Adrenal gland (tissue), 5 donors: ENCODE results near the gene ADAM33.

Experiments
- POLR2A ChIP-seq, 2 donors: fragments of 450-650 bp; IDR thresholded peaks; one replicate each; pipeline ENCODE4 v1.6.1; 2017; ENCODE audit warnings: antibody characterized with exemption in 2 of 2, mild to moderate bottlenecking in 2 of 2, moderate library complexity in 1 of 2
- TF ChIP-seq, protein P1 (sequence below), 6 experiments: fragments of 450-650 bp in 4 of 6; fragments of 200-600 bp in 2 of 6; sonication (generic) in 1 of 6; IDR thresholded peaks; 1 replicate in 5 of 6; 2 replicates in 1 of 6; pipeline versions ENCODE4 v1.5.1 to v1.8.0; 2016 to 2021; ENCODE audit warnings: antibody characterized with exemption in 6 of 6, mild to moderate bottlenecking in 2 of 6, moderate library complexity in 1 of 6
- donor health status: DM: no; HTN: no; CAD: no.

GRCh38 chr20:3670945-3671344, 10.9 kb downstream of the ADAM33 start:
- TF ChIP-seq, protein P1, sequence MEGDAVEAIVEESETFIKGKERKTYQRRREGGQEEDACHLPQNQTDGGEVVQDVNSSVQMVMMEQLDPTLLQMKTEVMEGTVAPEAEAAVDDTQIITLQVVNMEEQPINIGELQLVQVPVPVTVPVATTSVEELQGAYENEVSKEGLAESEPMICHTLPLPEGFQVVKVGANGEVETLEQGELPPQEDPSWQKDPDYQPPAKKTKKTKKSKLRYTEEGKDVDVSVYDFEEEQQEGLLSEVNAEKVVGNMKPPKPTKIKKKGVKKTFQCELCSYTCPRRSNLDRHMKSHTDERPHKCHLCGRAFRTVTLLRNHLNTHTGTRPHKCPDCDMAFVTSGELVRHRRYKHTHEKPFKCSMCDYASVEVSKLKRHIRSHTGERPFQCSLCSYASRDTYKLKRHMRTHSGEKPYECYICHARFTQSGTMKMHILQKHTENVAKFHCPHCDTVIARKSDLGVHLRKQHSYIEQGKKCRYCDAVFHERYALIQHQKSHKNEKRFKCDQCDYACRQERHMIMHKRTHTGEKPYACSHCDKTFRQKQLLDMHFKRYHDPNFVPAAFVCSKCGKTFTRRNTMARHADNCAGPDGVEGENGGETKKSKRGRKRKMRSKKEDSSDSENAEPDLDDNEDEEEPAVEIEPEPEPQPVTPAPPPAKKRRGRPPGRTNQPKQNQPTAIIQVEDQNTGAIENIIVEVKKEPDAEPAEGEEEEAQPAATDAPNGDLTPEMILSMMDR (IDR thresholded peaks at IDR 0.05): no peak
- TF ChIP-seq POLR2A (IDR thresholded peaks at IDR 0.05): no peak
